ENCODE results near the gene KLRG1.

Gene KLRG1

GRCh38 chr12:8989413-8989812, at the start of gene KLRG1:
KLRG1 (plus strand) TSS chr12:8989546; CDS start chr12:8989636, 90 bp downstream.
- peak; percentile 3 to 11 for DNase-seq
- no peak for TF ChIP-seq POLR2A (IDR thresholded peaks at IDR 0.05; ENCODE audit: low read length)
- TF ChIP-seq GATA1 (IDR thresholded peaks at IDR 0.05; ENCODE audit: low read depth, low read length): no peak

GRCh38 chr12:8941691-8942478, 47.5 kb upstream of the KLRG1 start:
- DNase-seq: no peak

GRCh38 chr12:8943565-8944186, 45.7 kb upstream of the KLRG1 start:
- DNase-seq: no peak
- TF ChIP-seq GATA1 (IDR thresholded peaks at IDR 0.05; ENCODE audit: low read depth, low read length): no peak
- no peak for TF ChIP-seq POLR2A (IDR thresholded peaks at IDR 0.05; ENCODE audit: low read length)

More at GRCh38 chr12:8941691-8942478, 47.5 kb upstream of the KLRG1 start:
- TF ChIP-seq GATA1 (IDR thresholded peaks at IDR 0.05; ENCODE audit: low read depth, low read length) (no peak), POLR2A (IDR thresholded peaks at IDR 0.05; ENCODE audit: low read length) (no peak)

- no peak for DNase-seq
- TF ChIP-seq POLR2A (IDR thresholded peaks at IDR 0.05; ENCODE audit: low read length): no peak
- TF ChIP-seq GATA1 (IDR thresholded peaks at IDR 0.05; ENCODE audit: low read depth, low read length): no peak
Measured at GRCh38 chr12:8946733-8947132, 42.6 kb upstream of the KLRG1 start.

GRCh38 chr12:8947737-8948136, 41.6 kb upstream of the KLRG1 start:
- DNase-seq: peak; percentile 8 to 13
- TF ChIP-seq POLR2A (IDR thresholded peaks at IDR 0.05; ENCODE audit: low read length) (no peak), GATA1 (IDR thresholded peaks at IDR 0.05; ENCODE audit: low read depth, low read length) (no peak)

GRCh38 chr12:8948701-8949341, 40.5 kb upstream of the KLRG1 start:
- peak; percentile 68 to 70 for DNase-seq

GRCh38 chr12:8949342-8950220, 39.8 kb upstream of the KLRG1 start, which contains the start of gene M6PR:
M6PR (minus strand) TSS chr12:8949645; CDS start chr12:8946404, 3,241 bp downstream.
- TF ChIP-seq GATA1 (IDR thresholded peaks at IDR 0.05; ENCODE audit: low read depth, low read length) (no peak), POLR2A (IDR thresholded peaks at IDR 0.05; ENCODE audit: low read length) (peak; percentile 88)
- DNase-seq: peak; percentile 97 to 99

More at GRCh38 chr12:8948701-8949341, 40.5 kb upstream of the KLRG1 start:
- TF ChIP-seq POLR2A (IDR thresholded peaks at IDR 0.05; ENCODE audit: low read length): no peak
- no peak for TF ChIP-seq GATA1 (IDR thresholded peaks at IDR 0.05; ENCODE audit: low read depth, low read length)

- TF ChIP-seq POLR2A (IDR thresholded peaks at IDR 0.05; ENCODE audit: low read length): no peak
- TF ChIP-seq GATA1 (IDR thresholded peaks at IDR 0.05; ENCODE audit: low read depth, low read length): no peak
- DNase-seq: no peak
Measured at GRCh38 chr12:8950221-8950527, 39.2 kb upstream of the KLRG1 start.

- DNase-seq: peak; percentile 31 to 37
- TF ChIP-seq GATA1 (IDR thresholded peaks at IDR 0.05; ENCODE audit: low read depth, low read length) (no peak), POLR2A (IDR thresholded peaks at IDR 0.05; ENCODE audit: low read length) (no peak)
Measured at GRCh38 chr12:8950702-8951478, 38.5 kb upstream of the KLRG1 start.

GRCh38 chr12:8951744-8952143, 37.6 kb upstream of the KLRG1 start:
- no peak for DNase-seq
- TF ChIP-seq GATA1 (IDR thresholded peaks at IDR 0.05; ENCODE audit: low read depth, low read length) (no peak), POLR2A (IDR thresholded peaks at IDR 0.05; ENCODE audit: low read length) (no peak)

- TF ChIP-seq GATA1 (IDR thresholded peaks at IDR 0.05; ENCODE audit: low read depth, low read length) (no peak), POLR2A (IDR thresholded peaks at IDR 0.05; ENCODE audit: low read length) (no peak)
- DNase-seq: no peak
Measured at GRCh38 chr12:8953773-8954402, 35.5 kb upstream of the KLRG1 start.

- DNase-seq: no peak
- TF ChIP-seq GATA1 (IDR thresholded peaks at IDR 0.05; ENCODE audit: low read depth, low read length) (no peak), POLR2A (IDR thresholded peaks at IDR 0.05; ENCODE audit: low read length) (no peak)
Measured at GRCh38 chr12:8956073-8956472, 33.3 kb upstream of the KLRG1 start.

Data from erythroblast (primary cell).